ENCODE results near the gene ADAMTS7. TPM values are rescaled to one million over a fixed set of nuclear protein-coding genes. Genes with fewer than 3 reads are reported as not detected.
"Not testable (repeated sequence)": the region's sequence is repeated elsewhere in the genome, so short reads cannot be mapped to it uniquely, and the experiment has no call there.

ADAMTS7 gene
- total RNA-seq, 1 donor from 2014 or later = 7.3 TPM

DNA sequence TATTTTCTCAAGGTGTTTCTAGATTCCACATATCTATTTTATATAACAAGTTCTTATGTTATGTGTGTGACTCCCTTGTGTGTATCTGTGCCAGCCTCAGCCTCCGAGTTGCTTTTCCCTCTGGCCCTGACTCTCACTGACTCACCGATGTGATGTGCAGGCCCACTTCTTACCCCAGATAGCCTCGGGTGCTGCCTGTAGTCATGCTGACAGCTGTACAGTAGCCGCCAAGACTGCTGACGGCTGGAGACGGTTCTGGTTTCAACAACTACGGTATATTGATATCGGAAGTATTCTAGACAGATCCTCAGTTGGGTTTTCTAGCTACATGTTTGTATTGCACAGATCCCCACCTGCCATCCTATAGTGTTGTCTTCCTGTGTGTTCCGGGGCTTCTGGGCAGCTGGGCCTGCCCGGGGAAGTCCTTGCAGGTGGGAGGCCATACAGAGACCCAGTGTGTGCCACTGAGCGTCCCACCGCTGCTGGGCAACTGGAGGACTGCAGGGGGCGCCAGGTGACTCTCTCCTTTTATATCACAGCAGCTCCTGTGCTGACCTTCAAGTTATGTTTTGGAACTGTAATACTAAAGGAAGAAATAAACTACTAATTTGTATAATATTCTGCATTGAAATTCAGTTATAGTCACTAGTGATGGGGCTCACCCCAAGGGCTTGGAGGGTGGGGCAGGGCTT, 55.2 kb downstream of the ADAMTS7 start:
- not testable (repeated sequence) for H3K9me3 ChIP-seq (ENCODE audit: control insufficient read depth in 3 of 3, low read length in 3 of 3); H3K27me3 ChIP-seq (ENCODE audit: control insufficient read depth in 3 of 3, insufficient read depth in 3 of 3, low read length in 3 of 3); H3K4me3 ChIP-seq (ENCODE audit: low read length in 3 of 3); H3K36me3 ChIP-seq (ENCODE audit: control insufficient read depth in 3 of 3, insufficient read depth in 3 of 3, low read length in 3 of 3)
- peaks cover 24 to 58% (median 50%) of the 10 kb centered on the region in 3 donors for H3K4me1 ChIP-seq (ENCODE audit: control insufficient read depth in 3 of 3, insufficient read depth in 3 of 3, low read length in 3 of 3)
- peak overlapping the region in 1 of 3 donors; percentile 50 for H3K9ac ChIP-seq (ENCODE audit: low read depth in 1 of 3, low read length in 3 of 3)
- H3K27ac ChIP-seq (ENCODE audit: low read depth, low read length) = peak overlapping the region; percentile 80

DNA sequence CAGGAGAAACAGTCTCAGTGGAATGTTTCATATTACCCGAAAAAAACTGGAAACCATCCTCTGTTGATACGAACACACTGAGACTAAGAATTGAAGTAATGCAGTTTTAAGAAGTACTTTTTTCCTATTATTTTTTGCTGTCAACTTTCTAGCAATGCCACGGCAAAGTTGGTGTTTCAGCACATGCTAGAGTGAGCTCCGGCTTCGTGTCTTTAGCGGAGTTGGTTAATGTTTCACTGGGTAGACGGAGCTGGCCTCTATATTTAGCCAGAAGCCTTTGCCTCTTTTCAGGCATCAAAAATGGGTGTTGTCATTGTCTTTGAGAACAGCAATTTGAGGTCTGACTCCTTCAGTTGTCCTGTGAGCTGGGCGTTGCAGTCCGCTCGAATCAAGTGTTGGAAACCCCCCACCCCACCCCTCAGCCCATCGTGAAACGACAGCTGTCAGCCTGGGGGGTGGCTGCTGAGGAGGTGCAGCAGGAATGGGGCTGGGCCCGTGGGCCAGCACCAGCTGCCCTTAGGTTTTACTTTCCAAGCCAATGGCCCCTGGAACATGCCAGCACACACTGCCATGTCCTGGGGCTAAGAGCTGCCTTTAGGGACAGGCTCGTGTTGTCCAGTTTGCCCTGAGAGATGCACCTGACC, 56.5 kb downstream of the ADAMTS7 start:
- peak overlapping the region; percentile 60 for H3K27ac ChIP-seq (ENCODE audit: low read depth, low read length)
- not testable (repeated sequence) for H3K4me3 ChIP-seq (ENCODE audit: low read length in 3 of 3); H3K27me3 ChIP-seq (ENCODE audit: control insufficient read depth in 3 of 3, insufficient read depth in 3 of 3, low read length in 3 of 3); H3K36me3 ChIP-seq (ENCODE audit: control insufficient read depth in 3 of 3, insufficient read depth in 3 of 3, low read length in 3 of 3); H3K9me3 ChIP-seq (ENCODE audit: control insufficient read depth in 3 of 3, low read length in 3 of 3)
- peak overlapping the region in 1 of 3 donors; percentile 25 for H3K9ac ChIP-seq (ENCODE audit: low read depth in 1 of 3, low read length in 3 of 3)
- H3K4me1 ChIP-seq (ENCODE audit: control insufficient read depth in 3 of 3, insufficient read depth in 3 of 3, low read length in 3 of 3) = peaks cover 23 to 59% (median 48%) of the 10 kb centered on the region in 3 donors

DNA sequence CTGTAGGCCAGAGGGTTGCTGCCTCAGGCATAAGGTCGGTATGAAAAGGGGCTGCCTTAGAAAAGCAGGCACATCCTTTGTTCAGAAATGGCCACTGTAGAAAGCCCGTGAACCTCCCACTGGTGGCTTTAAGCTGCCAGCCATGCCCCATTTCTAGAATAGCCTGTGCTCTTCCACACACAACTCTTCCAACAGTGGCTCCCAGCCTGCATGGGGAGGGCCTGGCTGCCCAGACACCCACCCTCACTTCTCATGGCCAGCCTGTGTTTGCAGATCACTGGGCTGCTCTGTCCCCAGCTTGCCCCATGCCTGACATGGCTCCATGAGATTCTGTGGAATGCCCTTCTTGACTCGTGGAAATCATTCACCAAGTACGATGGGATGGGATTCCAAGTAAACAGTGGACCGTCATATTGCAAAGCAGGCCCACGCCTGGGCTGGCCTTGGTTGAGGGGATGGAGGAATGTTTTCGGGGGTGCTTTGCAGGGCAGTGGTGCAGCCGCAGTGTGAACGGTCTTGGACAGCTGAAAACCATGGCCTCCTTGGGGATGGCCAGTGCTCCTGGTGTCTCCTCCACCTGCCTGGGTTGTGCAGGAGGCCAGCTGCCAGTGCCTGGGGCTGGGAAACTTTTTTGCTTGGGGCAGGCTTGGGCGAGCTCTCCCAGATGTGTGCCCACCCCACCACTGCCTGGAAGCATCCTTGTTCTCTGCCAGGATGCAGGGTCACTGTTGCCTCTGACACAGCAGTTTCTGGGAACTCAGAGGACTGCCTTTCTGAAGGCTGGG, 57.3 kb downstream of the ADAMTS7 start:
- not testable (repeated sequence) for H3K4me3 ChIP-seq (ENCODE audit: low read length in 3 of 3); H3K36me3 ChIP-seq (ENCODE audit: control insufficient read depth in 3 of 3, insufficient read depth in 3 of 3, low read length in 3 of 3); H3K27me3 ChIP-seq (ENCODE audit: control insufficient read depth in 3 of 3, insufficient read depth in 3 of 3, low read length in 3 of 3); H3K9me3 ChIP-seq (ENCODE audit: control insufficient read depth in 3 of 3, low read length in 3 of 3); H3K9ac ChIP-seq (ENCODE audit: low read depth in 1 of 3, low read length in 3 of 3)
- Histone ChIP-seq H3K27ac (ENCODE audit: low read depth, low read length) (peak overlapping the region; percentile 60), H3K4me1 (ENCODE audit: control insufficient read depth in 3 of 3, insufficient read depth in 3 of 3, low read length in 3 of 3) (peaks cover 18 to 52% (median 42%) of the 10 kb centered on the region in 3 donors)

GRCh38 chr15:78753359-78753659, 58.0 kb downstream of the ADAMTS7 start:
- not testable (repeated sequence) for H3K4me3 ChIP-seq (ENCODE audit: low read length in 3 of 3); H3K27me3 ChIP-seq (ENCODE audit: control insufficient read depth in 3 of 3, insufficient read depth in 3 of 3, low read length in 3 of 3); H3K36me3 ChIP-seq (ENCODE audit: control insufficient read depth in 3 of 3, insufficient read depth in 3 of 3, low read length in 3 of 3); H3K27ac ChIP-seq (ENCODE audit: low read depth, low read length); H3K9me3 ChIP-seq (ENCODE audit: control insufficient read depth in 3 of 3, low read length in 3 of 3); H3K9ac ChIP-seq (ENCODE audit: low read depth in 1 of 3, low read length in 3 of 3)
- peaks cover 18 to 52% (median 42%) of the 10 kb centered on the region in 3 donors for H3K4me1 ChIP-seq (ENCODE audit: control insufficient read depth in 3 of 3, insufficient read depth in 3 of 3, low read length in 3 of 3)

DNA sequence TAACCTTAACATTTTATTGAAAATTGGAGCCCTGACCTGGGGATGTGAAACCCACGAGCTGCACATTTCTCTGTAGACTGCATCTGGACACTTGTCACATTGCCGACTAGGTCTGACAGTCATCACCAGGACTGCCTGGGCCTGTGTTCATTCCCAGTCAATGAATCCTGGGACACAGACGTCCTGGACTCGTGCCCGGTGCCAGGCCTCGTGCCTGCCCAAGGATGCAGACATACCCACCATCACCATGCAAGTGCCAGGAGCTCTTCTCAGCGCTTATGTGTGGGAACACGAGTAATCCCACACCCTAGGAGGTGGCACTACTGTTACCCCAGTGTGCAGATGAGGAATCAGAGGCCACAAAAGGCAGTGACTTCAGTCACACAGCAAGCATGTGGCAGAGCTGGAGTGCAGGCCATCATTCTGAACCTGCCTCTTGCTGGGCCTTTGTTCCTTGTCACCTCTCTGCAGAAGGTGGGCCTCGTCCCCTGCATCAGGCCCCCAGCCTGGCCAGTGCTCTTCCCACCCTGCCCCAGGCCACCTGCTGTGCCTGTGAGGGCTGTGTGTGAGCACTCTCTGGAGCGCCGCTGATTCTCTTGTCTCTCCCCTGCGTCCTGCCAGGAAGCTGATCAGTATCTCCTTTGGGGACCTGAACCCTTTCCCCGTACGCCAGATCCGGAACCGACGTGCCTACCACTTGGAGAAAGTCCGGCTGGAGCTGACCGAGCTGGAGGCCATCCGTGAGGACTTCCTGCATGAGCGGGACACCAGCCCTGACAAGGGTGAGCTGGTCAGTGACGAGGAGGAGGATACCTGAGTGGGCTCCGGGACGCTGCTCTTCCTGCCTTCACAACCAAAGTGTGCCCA, 58.5 kb downstream of the ADAMTS7 start:
- peaks cover 18 to 52% (median 42%) of the 10 kb centered on the region in 3 donors for H3K4me1 ChIP-seq (ENCODE audit: control insufficient read depth in 3 of 3, insufficient read depth in 3 of 3, low read length in 3 of 3)
- H3K27me3 ChIP-seq (ENCODE audit: control insufficient read depth in 3 of 3, insufficient read depth in 3 of 3, low read length in 3 of 3) = no peaks in the 10 kb centered on the region
- no peak overlapping the region for H3K4me3 ChIP-seq (ENCODE audit: low read length in 3 of 3)
- H3K27ac ChIP-seq (ENCODE audit: low read depth, low read length) = no peak overlapping the region
- H3K36me3 ChIP-seq (ENCODE audit: control insufficient read depth in 3 of 3, insufficient read depth in 3 of 3, low read length in 3 of 3) = no peaks in the 10 kb centered on the region
- H3K9ac ChIP-seq (ENCODE audit: low read depth in 1 of 3, low read length in 3 of 3) = peak overlapping the region in 1 of 3 donors; percentile 25
- no peaks in the 10 kb centered on the region for H3K9me3 ChIP-seq (ENCODE audit: control insufficient read depth in 3 of 3, low read length in 3 of 3)

GRCh38 chr15:78751602-78751979, 59.7 kb downstream of the ADAMTS7 start:
- Histone ChIP-seq H3K4me3 (ENCODE audit: low read length in 3 of 3) (no peak overlapping the region), H3K9me3 (ENCODE audit: control insufficient read depth in 3 of 3, low read length in 3 of 3) (no peaks in the 10 kb centered on the region), H3K36me3 (ENCODE audit: control insufficient read depth in 3 of 3, insufficient read depth in 3 of 3, low read length in 3 of 3) (no peaks in the 10 kb centered on the region), H3K9ac (ENCODE audit: low read depth in 1 of 3, low read length in 3 of 3) (peak overlapping the region in 1 of 3 donors; percentile 74), H3K27me3 (ENCODE audit: control insufficient read depth in 3 of 3, insufficient read depth in 3 of 3, low read length in 3 of 3) (no peaks in the 10 kb centered on the region), H3K27ac (ENCODE audit: low read depth, low read length) (no peak overlapping the region), H3K4me1 (ENCODE audit: control insufficient read depth in 3 of 3, insufficient read depth in 3 of 3, low read length in 3 of 3) (peaks cover 9 to 43% (median 31%) of the 10 kb centered on the region in 3 donors)

- H3K36me3 ChIP-seq (ENCODE audit: control insufficient read depth in 3 of 3, insufficient read depth in 3 of 3, low read length in 3 of 3); H3K9me3 ChIP-seq (ENCODE audit: control insufficient read depth in 3 of 3, low read length in 3 of 3); H3K27me3 ChIP-seq (ENCODE audit: control insufficient read depth in 3 of 3, insufficient read depth in 3 of 3, low read length in 3 of 3): not testable (repeated sequence)
- H3K4me3 ChIP-seq (ENCODE audit: low read length in 3 of 3) = peak overlapping the region; percentile 48 to 64 (median 58)
- H3K9ac ChIP-seq (ENCODE audit: low read depth in 1 of 3, low read length in 3 of 3) = peak overlapping the region; percentile 65 to 74 (median 73)
- peaks cover 9 to 39% (median 30%) of the 10 kb centered on the region in 3 donors for H3K4me1 ChIP-seq (ENCODE audit: control insufficient read depth in 3 of 3, insufficient read depth in 3 of 3, low read length in 3 of 3)
- H3K27ac ChIP-seq (ENCODE audit: low read depth, low read length) = peak overlapping the region; percentile 89
These were observed 60.2 kb downstream of the ADAMTS7 start for GRCh38 chr15:78750974-78751601.

GRCh38 chr15:78750566-78750965, 60.7 kb downstream of the ADAMTS7 start:
- Histone ChIP-seq H3K27ac (ENCODE audit: low read depth, low read length) (peak overlapping the region; percentile 89), H3K9ac (ENCODE audit: low read depth in 1 of 3, low read length in 3 of 3) (peak overlapping the region; percentile 65 to 74 (median 73)), H3K4me1 (ENCODE audit: control insufficient read depth in 3 of 3, insufficient read depth in 3 of 3, low read length in 3 of 3) (peaks cover 9 to 38% (median 27%) of the 10 kb centered on the region in 3 donors), H3K27me3 (ENCODE audit: control insufficient read depth in 3 of 3, insufficient read depth in 3 of 3, low read length in 3 of 3) (no peaks in the 10 kb centered on the region), H3K36me3 (ENCODE audit: control insufficient read depth in 3 of 3, insufficient read depth in 3 of 3, low read length in 3 of 3) (no peaks in the 10 kb centered on the region), H3K9me3 (ENCODE audit: control insufficient read depth in 3 of 3, low read length in 3 of 3) (no peaks in the 10 kb centered on the region), H3K4me3 (ENCODE audit: low read length in 3 of 3) (peak overlapping the region; percentile 48 to 64 (median 58))

- Histone ChIP-seq H3K27ac (ENCODE audit: low read depth, low read length) (peak overlapping the region; percentile 89), H3K9ac (ENCODE audit: low read depth in 1 of 3, low read length in 3 of 3) (no peak overlapping the region), H3K4me1 (ENCODE audit: control insufficient read depth in 3 of 3, insufficient read depth in 3 of 3, low read length in 3 of 3) (peaks cover 6 to 35% (median 26%) of the 10 kb centered on the region in 3 donors), H3K4me3 (ENCODE audit: low read length in 3 of 3) (no peak overlapping the region), H3K9me3 (ENCODE audit: control insufficient read depth in 3 of 3, low read length in 3 of 3) (no peaks in the 10 kb centered on the region), H3K27me3 (ENCODE audit: control insufficient read depth in 3 of 3, insufficient read depth in 3 of 3, low read length in 3 of 3) (no peaks in the 10 kb centered on the region), H3K36me3 (ENCODE audit: control insufficient read depth in 3 of 3, insufficient read depth in 3 of 3, low read length in 3 of 3) (no peaks in the 10 kb centered on the region)
These were observed 61.4 kb downstream of the ADAMTS7 start for GRCh38 chr15:78749831-78750230.
